ENCODE measurements around the gene THAP12.

DNA sequence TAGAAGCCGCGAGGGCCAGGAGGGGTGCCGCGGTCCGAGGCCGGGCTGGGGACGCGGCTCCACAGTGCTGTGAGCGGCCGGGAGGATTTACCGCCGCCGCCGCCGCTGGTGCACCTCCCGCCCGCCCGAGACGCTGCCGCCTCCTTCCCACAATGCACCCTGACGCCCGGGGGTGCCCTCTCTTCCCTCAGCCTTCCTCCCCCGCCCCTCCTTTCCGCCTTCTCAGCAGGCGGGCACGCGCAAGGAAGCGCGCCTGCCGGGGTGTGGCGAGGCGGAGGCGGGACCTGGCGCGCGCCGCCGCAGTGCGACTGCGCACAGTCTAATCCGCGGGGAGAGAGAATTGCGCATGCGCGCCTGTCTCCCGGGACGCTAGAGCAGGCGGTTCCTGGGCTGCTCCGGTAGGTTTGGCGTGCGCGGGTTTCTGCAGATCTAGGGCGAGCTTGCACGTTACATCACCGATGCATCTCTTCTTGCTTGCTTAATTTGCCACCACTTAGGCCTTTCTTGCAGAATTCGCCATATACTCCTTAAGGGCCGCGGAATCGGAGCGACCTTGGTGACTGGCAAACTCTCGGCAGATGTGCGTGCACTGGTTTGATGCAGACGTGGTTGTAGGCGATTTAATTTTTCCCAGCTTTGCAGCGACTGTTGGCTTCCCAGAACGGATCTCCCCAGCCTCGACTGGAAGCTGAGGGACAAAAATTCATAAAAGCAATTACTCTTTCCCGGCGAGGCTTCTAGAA is at the start of gene THAP12, which contains the start of gene GVQW3:
- TF ChIP-seq EZH2 (IDR thresholded peaks at IDR 0.05; ENCODE audit: insufficient read depth, low read length) = no peak
- TF ChIP-seq, protein P1, sequence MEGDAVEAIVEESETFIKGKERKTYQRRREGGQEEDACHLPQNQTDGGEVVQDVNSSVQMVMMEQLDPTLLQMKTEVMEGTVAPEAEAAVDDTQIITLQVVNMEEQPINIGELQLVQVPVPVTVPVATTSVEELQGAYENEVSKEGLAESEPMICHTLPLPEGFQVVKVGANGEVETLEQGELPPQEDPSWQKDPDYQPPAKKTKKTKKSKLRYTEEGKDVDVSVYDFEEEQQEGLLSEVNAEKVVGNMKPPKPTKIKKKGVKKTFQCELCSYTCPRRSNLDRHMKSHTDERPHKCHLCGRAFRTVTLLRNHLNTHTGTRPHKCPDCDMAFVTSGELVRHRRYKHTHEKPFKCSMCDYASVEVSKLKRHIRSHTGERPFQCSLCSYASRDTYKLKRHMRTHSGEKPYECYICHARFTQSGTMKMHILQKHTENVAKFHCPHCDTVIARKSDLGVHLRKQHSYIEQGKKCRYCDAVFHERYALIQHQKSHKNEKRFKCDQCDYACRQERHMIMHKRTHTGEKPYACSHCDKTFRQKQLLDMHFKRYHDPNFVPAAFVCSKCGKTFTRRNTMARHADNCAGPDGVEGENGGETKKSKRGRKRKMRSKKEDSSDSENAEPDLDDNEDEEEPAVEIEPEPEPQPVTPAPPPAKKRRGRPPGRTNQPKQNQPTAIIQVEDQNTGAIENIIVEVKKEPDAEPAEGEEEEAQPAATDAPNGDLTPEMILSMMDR (IDR thresholded peaks at IDR 0.05; ENCODE audit: insufficient read depth, low read depth, low read length) = no peak

Measured in astrocyte (in vitro differentiated cells and primary cell).